CD4-positive, alpha-beta memory T cell (primary cell): Measurements from ENCODE around the gene C16orf89. TPM values are rescaled to one million over a fixed set of nuclear protein-coding genes. Genes with fewer than 3 reads are reported as not detected.

Source experiments
- CTCF ChIA-PET: fragments of 350-600 bp; sonication (Branson Sonifier 250); formaldehyde crosslinking; loops from one replicate; lab custom pipeline; 2021; ENCODE audit warnings: inconsistent platforms; ENCODE audit not compliant: partially characterized antibody; lab: Charles Lee
- POLR2A ChIA-PET: fragments of 350-600 bp; sonication (Branson Sonifier 250); formaldehyde crosslinking; loops from one replicate; lab custom pipeline; 2021; ENCODE audit not compliant: partially characterized antibody; lab: Charles Lee
- DNase-seq, 5 donors: peaks; one replicate each; pipeline versions ENCODE4 v3.0.0 to v3.0.0-alpha.2; 2020 to 2022; ENCODE audit warnings: mixed read lengths in 1 of 5
- H3K27ac ChIP-seq: one replicate; pipeline ENCODE4 v1.7.0; 2013; ENCODE audit warnings: low read depth, low read length
- H3K27me3 ChIP-seq: 2 replicates; pipeline ENCODE4 v1.7.0; 2013; ENCODE audit warnings: mild to moderate bottlenecking, low read length, moderate library complexity; ENCODE audit not compliant: insufficient read depth
- H3K36me3 ChIP-seq: 2 replicates; pipeline ENCODE4 v1.7.0; 2013; ENCODE audit warnings: mild to moderate bottlenecking, low read length, moderate library complexity; ENCODE audit not compliant: insufficient read depth
- H3K4me1 ChIP-seq: 2 replicates; pipeline ENCODE4 v1.7.0; 2013; ENCODE audit warnings: mild to moderate bottlenecking, low read length, moderate library complexity; ENCODE audit not compliant: insufficient read depth
- H3K4me3 ChIP-seq, 2 donors: one replicate each; pipeline ENCODE4 v1.7.0; 2013; ENCODE audit warnings: low read length in 2 of 2, mild to moderate bottlenecking in 1 of 2
- H3K9me3 ChIP-seq, 2 donors: one replicate each; pipeline ENCODE4 v1.7.0; 2013; ENCODE audit warnings: low read length in 2 of 2, control low read depth in 1 of 2; ENCODE audit not compliant: control insufficient read depth in 1 of 2
- H3K27ac Mint-ChIP-seq, 7 donors: one replicate each; pipeline ENCODE4 v1.8.0; 2020 to 2021; ENCODE audit warnings: mixed read lengths in 7 of 7, mild to moderate bottlenecking in 6 of 7, inconsistent platforms in 3 of 7, moderate library complexity in 3 of 7
- H3K27me3 Mint-ChIP-seq, 2 donors: one replicate each; pipeline ENCODE4 v1.8.0; 2020 to 2021; ENCODE audit warnings: mixed read lengths in 2 of 2
- H3K36me3 Mint-ChIP-seq, 2 donors: one replicate each; pipeline ENCODE4 v1.8.0; 2020 to 2021; ENCODE audit warnings: mixed read lengths in 2 of 2, inconsistent platforms in 1 of 2, mild to moderate bottlenecking in 1 of 2
- H3K4me1 Mint-ChIP-seq, 4 donors: one replicate each; pipeline ENCODE4 v1.8.0; 2020 to 2021; ENCODE audit warnings: mixed read lengths in 4 of 4, mild to moderate bottlenecking in 1 of 4
- H3K4me3 Mint-ChIP-seq, 8 donors: one replicate each; pipeline ENCODE4 v1.8.0; 2020 to 2021; ENCODE audit warnings: mixed read lengths in 8 of 8, mild to moderate bottlenecking in 7 of 8, moderate library complexity in 6 of 8, inconsistent platforms in 3 of 8
- H3K9me3 Mint-ChIP-seq, 8 donors: one replicate each; pipeline ENCODE4 v1.8.0; 2020 to 2021; ENCODE audit warnings: mixed read lengths in 8 of 8, mild to moderate bottlenecking in 5 of 8, inconsistent platforms in 3 of 8, moderate library complexity in 1 of 8
- intact Hi-C: fragments of 100-400 bp; cut with micrococcal nuclease; formaldehyde crosslinking; loops from one replicate; pipeline ENCODE4 v1.15.1; 2023
- polyA plus RNA-seq, 2 donors: library from polyadenylated mRNA; unstranded; fragments of 300-500 nt; fragmentation: Illumina TruSeq; gene quantifications; one replicate each; pipeline ENCODE4 v1.2.3, GENCODE V29; 2021
- total RNA-seq, 2 experiments: library from RNA; stranded (reverse); gene quantifications; one replicate each; pipeline ENCODE4 v1.2.3, GENCODE V29; 2021

The C16orf89 gene
- total and polyA plus RNA-seq, 4 experiments from 2014 or later, result not detected

- CTCF ChIA-PET, result no interaction called here
- H3K27ac Mint-ChIP-seq, result no peak overlapping the region
- no peaks in the 10 kb centered on the region for H3K9me3 ChIP-seq
- no peak overlapping the region for H3K27ac ChIP-seq
- peaks cover 2 to 7% of the 10 kb centered on the region in 2 donors for H3K27me3 Mint-ChIP-seq
- no peaks in the 10 kb centered on the region for H3K36me3 ChIP-seq
- no peak for DNase-seq
- H3K4me1 ChIP-seq, result no peaks in the 10 kb centered on the region
- H3K4me3 Mint-ChIP-seq, result no peak overlapping the region
- POLR2A ChIA-PET, result no interaction called here
- H3K4me1 Mint-ChIP-seq, result no peaks in the 10 kb centered on the region
- peaks cover 0 to 2% (median 0%) of the 10 kb centered on the region in 8 donors for H3K9me3 Mint-ChIP-seq
- H3K36me3 Mint-ChIP-seq, result no peaks in the 10 kb centered on the region
- intact Hi-C loops, result no loop called here
- H3K4me3 ChIP-seq, result no peak overlapping the region
- no peaks in the 10 kb centered on the region for H3K27me3 ChIP-seq
These were observed 54.1 kb downstream of the C16orf89 start for GRCh38 chr16:5011637-5012036.

DNA sequence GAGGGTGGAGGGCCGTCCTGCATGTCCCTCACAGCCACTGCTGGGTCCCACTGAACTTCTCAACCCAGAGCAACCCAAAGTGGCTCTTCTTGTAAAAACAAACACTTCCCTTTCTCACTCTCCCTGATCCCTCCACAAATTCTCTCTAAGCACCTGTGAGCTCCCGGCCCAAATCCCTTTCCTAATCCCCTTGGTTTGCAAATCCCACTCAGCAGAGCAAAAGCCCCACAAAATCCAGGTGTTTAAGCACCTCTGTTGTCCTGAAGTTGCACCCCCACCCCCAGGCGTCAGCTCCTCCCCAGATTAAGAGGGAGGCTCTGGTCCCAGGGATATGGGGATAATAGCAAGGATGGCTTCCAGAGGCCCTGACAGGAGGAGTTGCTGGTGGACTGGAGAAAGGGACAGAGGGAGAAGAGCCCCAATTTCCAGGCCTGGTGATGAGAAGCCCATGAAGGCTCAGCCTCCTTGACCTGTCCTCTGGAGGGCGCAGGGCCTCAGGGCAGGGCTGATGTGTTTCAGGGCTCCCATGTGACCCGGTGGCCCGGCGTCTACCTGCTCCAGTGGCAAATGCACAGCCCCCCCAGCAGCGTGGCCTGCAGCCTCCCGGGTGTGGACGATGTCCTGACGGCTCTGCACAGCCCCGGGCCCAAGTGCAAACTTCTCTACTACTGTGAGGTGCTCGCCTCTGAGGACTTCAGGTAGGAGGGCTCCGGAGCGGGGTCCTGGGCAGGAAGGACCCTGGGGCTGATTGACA lies 55.0 kb downstream of the C16orf89 start:
- Mint-ChIP-seq H3K36me3 (no peaks in the 10 kb centered on the region), H3K4me1 (no peaks in the 10 kb centered on the region), H3K27me3 (peaks cover 7% of the 10 kb centered on the region in 2 donors), H3K4me3 (no peak overlapping the region), H3K27ac (no peak overlapping the region), H3K9me3 (peaks cover 0 to 2% (median 0%) of the 10 kb centered on the region in 8 donors)
- no peaks in the 10 kb centered on the region for H3K4me1 ChIP-seq
- H3K27me3 ChIP-seq, result no peaks in the 10 kb centered on the region
- no peak for DNase-seq
- no peak overlapping the region for H3K4me3 ChIP-seq
- H3K27ac ChIP-seq, result no peak overlapping the region
- POLR2A ChIA-PET, result no interaction called here
- H3K9me3 ChIP-seq, result no peaks in the 10 kb centered on the region
- intact Hi-C loops, result no loop called here
- CTCF ChIA-PET, result no interaction called here
- no peaks in the 10 kb centered on the region for H3K36me3 ChIP-seq

GRCh38 chr16:5008311-5008731 lies 57.4 kb downstream of the C16orf89 start:
- Mint-ChIP-seq H3K27me3 (peaks cover 9 to 10% of the 10 kb centered on the region in 2 donors), H3K4me3 (no peak overlapping the region), H3K36me3 (no peaks in the 10 kb centered on the region), H3K4me1 (no peaks in the 10 kb centered on the region), H3K9me3 (peaks cover 0 to 2% (median 0%) of the 10 kb centered on the region in 8 donors), H3K27ac (no peak overlapping the region)
- DNase-seq, result no peak
- intact Hi-C loops, result no loop called here
- no peak overlapping the region for H3K27ac ChIP-seq
- no peaks in the 10 kb centered on the region for H3K36me3 ChIP-seq
- no peaks in the 10 kb centered on the region for H3K4me1 ChIP-seq
- CTCF ChIA-PET, result no interaction called here
- no peaks in the 10 kb centered on the region for H3K9me3 ChIP-seq
- no peak overlapping the region for H3K4me3 ChIP-seq
- no peaks in the 10 kb centered on the region for H3K27me3 ChIP-seq
- POLR2A ChIA-PET, result no interaction called here

DNA sequence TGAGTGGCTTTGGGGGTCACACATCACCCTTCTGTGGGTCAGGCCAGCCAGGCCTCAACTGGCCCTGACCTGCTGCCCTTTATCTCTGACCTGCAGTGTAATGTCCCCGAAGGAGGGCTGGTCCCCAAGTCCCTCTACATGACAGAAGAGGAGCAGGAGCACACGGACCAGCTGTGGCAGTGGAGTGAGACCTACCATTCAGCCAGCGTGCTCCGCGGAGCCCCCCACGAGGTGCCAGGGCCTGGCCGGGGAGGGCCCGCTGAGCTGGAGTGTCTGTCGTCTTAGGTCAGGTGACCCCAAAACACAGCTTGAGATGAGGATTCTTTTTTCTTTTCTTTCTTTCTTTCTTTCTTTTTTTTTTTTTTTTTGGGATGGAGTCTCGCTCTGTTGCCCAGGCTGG lies 58.5 kb downstream of the C16orf89 start:
- POLR2A ChIA-PET, result no interaction called here
- H3K9me3 Mint-ChIP-seq, result peaks cover 0 to 2% (median 0%) of the 10 kb centered on the region in 8 donors

DNA sequence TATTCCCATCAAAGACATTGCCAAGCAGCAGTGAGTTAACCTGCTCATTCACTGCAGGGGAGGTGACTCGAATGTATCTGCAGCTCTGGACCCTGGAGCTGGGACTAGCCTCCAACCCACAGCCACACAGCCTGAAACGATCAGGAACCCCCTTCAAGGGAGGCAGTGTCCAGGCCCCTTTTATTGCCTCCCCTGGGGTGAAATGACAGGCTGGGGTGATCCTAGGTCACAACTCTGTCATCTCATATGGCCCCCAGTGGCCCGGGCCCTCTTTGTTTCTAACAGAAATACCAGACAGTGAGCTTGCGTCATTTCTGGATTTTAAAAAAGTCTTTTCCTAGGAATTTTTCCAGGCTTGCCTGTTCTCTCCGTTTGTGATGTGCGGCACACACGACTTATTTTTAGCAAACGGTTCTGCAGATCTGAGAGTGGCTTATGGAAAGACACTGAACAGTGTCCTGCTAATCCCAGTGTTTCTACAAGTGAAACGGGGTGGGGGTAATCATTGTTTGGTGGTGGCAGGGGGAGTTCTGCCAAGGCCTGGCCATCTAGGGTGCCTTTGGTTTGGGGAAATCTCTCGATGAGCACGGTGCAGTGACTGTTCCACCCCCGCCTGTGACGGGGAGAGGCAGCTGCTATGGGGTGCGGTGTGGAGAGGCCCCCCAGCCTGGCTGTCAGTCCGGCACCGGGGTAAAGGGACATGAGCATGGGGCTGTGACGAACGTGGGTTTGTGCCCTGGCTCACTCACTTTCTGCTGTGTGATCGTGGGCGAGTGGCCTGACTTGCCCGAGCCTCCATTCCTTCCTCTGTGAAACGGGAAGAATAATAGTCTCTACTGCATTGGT lies 59.2 kb downstream of the C16orf89 start:
- no peaks in the 10 kb centered on the region for H3K27me3 ChIP-seq
- Mint-ChIP-seq H3K4me1 (no peaks in the 10 kb centered on the region), H3K27me3 (peaks cover 7 to 15% of the 10 kb centered on the region in 2 donors), H3K4me3 (no peak overlapping the region), H3K36me3 (no peaks in the 10 kb centered on the region), H3K9me3 (peaks cover 0 to 2% (median 0%) of the 10 kb centered on the region in 8 donors), H3K27ac (no peak overlapping the region)
- no peak for DNase-seq
- H3K27ac ChIP-seq, result no peak overlapping the region
- H3K4me3 ChIP-seq, result no peak overlapping the region
- ChIA-PET CTCF (no interaction called here), POLR2A (no interaction called here)
- no peaks in the 10 kb centered on the region for H3K9me3 ChIP-seq
- H3K36me3 ChIP-seq, result no peaks in the 10 kb centered on the region
- no peaks in the 10 kb centered on the region for H3K4me1 ChIP-seq
- intact Hi-C loops, result no loop called here

More for the DNA sequence above, 58.5 kb downstream of the C16orf89 start:
- CTCF ChIA-PET, result no interaction called here
- Histone ChIP-seq H3K36me3 (no peaks in the 10 kb centered on the region), H3K4me3 (no peak overlapping the region), H3K27ac (no peak overlapping the region), H3K9me3 (no peaks in the 10 kb centered on the region), H3K27me3 (no peaks in the 10 kb centered on the region), H3K4me1 (no peaks in the 10 kb centered on the region)
- DNase-seq, result no peak
- no peaks in the 10 kb centered on the region for H3K4me1 Mint-ChIP-seq
- no peak overlapping the region for H3K27ac Mint-ChIP-seq
- H3K27me3 Mint-ChIP-seq, result peaks cover 9 to 15% of the 10 kb centered on the region in 2 donors
- H3K4me3 Mint-ChIP-seq, result no peak overlapping the region
- H3K36me3 Mint-ChIP-seq, result no peaks in the 10 kb centered on the region
- intact Hi-C loops, result no loop called here

DNA sequence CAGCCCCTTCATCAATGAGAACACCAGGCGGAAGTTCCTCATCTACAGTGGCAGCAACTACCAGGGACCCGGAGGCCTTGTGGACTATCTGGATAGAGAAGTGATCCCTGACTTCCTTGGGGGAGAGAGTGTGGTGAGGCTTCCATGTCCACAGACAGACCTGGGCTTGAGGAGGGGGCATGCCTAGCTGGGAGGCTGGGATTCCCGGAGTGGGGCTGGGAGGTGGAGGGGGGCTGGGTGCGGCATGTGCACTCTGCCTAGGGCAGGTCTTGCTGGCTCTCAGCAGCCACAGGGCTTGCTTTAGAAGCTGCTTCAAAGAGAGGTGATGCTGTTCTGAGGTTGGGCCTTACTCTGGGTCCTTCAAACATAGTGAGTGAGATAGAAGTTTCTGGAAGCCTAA lies 59.8 kb downstream of the C16orf89 start:
- CTCF ChIA-PET, result no interaction called here
- Mint-ChIP-seq H3K36me3 (no peaks in the 10 kb centered on the region), H3K27me3 (peaks cover 7 to 17% of the 10 kb centered on the region in 2 donors), H3K4me1 (no peaks in the 10 kb centered on the region), H3K9me3 (peaks cover 0 to 2% (median 0%) of the 10 kb centered on the region in 8 donors), H3K27ac (no peak overlapping the region), H3K4me3 (no peak overlapping the region)
- no peak for DNase-seq
- H3K4me1 ChIP-seq, result no peaks in the 10 kb centered on the region
- no peak overlapping the region for H3K27ac ChIP-seq
- intact Hi-C loops, result no loop called here
- H3K4me3 ChIP-seq, result no peak overlapping the region
- no peaks in the 10 kb centered on the region for H3K36me3 ChIP-seq
- POLR2A ChIA-PET, result no interaction called here
- H3K27me3 ChIP-seq, result no peaks in the 10 kb centered on the region
- H3K9me3 ChIP-seq, result no peaks in the 10 kb centered on the region

DNA sequence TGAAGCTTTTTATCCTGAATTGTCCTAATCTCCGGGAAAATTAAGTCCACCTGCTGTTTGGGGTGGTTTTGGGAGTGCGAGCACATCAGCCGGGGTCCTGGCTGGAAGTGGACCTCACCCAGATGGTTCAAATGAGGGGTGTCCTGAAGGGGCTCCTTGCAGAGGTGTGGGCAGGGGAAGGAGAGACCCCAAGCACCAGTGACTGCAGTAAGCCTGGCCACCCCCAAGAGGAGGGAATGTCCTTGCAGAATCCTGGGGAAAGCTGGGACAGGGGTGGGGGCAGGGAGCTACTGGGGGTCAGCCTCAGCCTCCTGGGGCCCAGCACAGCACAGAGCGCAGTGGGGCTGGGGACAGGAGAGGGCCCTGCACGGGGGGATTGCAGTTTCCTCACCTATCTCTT lies 61.4 kb downstream of the C16orf89 start:
- Histone ChIP-seq H3K4me3 (no peak overlapping the region), H3K36me3 (no peaks in the 10 kb centered on the region), H3K27me3 (no peaks in the 10 kb centered on the region), H3K27ac (no peak overlapping the region), H3K9me3 (no peaks in the 10 kb centered on the region), H3K4me1 (no peaks in the 10 kb centered on the region)
- Mint-ChIP-seq H3K36me3 (no peaks in the 10 kb centered on the region), H3K9me3 (no peaks in the 10 kb centered on the region), H3K27ac (no peak overlapping the region), H3K4me3 (no peak overlapping the region), H3K27me3 (peaks cover 5 to 15% of the 10 kb centered on the region in 2 donors), H3K4me1 (no peaks in the 10 kb centered on the region)
- ChIA-PET POLR2A (no interaction called here), CTCF (no interaction called here)
- no peak for DNase-seq
- intact Hi-C loops, result no loop called here
